ENCODE measurements around the gene SEMA6B.
A peak's percentile ranks its signal among the peaks of the same experiment; 100 is the strongest.
"Not testable (repeated sequence)": the region's sequence is repeated elsewhere in the genome, so short reads cannot be mapped to it uniquely, and the experiment has no call there.

Gene SEMA6B

DNA sequence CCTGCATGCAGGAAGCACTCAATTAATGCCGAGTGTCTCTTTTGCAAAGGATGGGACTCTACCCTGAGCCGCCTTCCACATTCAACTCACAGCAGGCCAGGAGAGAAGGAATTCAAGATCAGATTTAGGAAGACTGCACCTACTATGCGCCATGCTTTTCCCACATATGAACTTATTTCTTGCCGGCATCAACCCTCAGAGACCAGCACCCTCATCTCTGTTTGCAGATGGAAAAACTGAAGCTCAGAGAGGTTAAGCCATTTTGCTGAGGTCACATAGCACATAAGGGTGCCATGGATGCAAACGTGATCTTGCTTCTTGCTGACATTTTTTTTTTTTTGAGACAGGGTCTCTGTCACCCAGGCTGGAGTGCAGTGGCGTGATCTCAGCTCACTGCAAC is 14.2 kb upstream of the SEMA6B start:
- no peak for DNase-seq (ENCODE audit: low read depth in 2 of 2)

DNA sequence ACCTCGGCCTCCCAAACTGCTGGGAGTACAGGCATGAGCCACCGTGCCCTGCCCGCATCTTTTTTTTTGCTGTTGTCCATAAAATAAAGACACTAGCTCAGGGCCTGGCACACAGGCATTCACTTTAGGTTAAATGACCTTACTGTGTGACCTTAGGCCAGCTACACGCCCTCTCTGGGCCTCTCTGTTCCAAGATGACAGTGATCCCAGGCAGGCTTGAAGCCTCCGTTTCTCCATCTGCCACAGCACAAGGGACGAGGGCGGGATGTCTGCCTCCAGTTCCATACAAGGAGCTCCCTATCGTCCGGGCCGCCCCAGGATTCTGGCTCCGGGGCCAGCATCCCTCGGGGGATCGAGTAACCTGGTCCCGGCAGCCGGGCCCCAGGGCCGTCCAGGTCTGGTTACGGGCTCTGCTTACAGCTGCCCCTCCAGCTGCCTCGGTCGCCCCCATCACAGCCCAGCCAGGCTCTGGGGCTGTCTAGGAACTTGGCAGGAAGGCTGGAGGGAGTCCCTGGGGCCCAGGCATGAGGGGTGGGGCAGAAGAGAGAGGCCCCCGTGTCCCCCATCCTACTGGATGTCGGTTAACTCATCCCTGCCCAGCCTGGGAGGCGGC is 11.9 kb upstream of the SEMA6B start:
- no peak for DNase-seq (ENCODE audit: low read depth in 2 of 2)

DNA sequence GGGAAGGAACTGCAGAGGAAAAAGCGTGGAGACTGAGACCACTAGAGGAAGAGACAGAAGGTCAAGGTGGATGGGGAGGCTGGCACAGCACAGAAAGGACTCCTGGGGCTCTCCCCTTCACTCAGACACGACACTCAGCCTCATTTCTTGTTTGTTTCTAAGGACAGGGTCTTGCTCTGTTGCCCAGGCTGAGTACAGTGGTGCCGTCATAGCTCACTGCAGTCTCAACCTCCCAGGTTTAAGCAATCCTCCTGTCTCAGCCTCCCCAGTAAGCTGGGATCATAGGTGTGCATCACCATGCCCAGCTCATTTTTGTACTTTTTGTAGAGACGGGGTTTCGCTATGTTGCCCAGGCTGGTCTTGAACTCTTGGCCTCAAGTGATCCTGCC is 11.4 kb upstream of the SEMA6B start:
- DNase-seq (ENCODE audit: low read depth in 2 of 2) = no peak

DNA sequence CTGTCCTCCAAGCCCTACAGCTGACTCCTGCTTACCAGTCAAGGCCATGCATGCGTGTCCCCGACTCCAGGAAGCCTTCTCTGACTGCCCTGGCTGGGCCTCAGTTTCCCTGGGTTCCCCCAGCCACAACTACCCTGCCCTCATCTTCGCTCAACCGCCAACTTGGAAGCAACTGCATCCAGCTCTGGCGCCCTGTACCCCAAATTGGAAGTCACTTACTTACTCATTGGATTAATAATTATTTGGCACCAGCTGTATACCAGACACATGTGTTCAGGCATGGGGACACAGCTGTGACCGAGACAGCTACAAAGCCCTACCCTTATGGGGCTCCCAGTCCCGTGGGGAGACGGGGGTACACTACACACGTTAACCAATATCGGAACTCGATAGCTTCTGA is 10.9 kb upstream of the SEMA6B start:
- no peak for DNase-seq (ENCODE audit: low read depth in 2 of 2)

DNA sequence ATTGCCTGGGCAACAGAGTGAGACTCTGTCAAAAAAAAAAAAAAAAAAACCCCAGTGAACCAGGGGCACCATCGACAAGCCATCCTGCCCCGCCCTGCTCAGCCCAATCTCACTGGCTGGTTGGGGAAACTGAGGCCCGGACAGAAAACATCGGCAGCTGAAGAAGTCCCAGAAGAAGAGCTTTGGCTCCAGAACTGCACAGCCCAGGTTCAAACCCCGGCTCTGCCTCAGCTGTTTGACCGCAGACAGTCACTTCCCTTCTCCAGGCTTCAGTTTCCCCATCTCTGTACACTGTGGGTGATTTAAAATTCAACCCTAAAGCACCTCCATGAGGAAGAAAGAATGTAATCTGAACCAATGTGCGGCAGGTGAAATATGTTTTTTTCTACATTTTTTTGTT is 9.4 kb upstream of the SEMA6B start:
- DNase-seq (ENCODE audit: low read depth in 2 of 2) = no peak

DNA sequence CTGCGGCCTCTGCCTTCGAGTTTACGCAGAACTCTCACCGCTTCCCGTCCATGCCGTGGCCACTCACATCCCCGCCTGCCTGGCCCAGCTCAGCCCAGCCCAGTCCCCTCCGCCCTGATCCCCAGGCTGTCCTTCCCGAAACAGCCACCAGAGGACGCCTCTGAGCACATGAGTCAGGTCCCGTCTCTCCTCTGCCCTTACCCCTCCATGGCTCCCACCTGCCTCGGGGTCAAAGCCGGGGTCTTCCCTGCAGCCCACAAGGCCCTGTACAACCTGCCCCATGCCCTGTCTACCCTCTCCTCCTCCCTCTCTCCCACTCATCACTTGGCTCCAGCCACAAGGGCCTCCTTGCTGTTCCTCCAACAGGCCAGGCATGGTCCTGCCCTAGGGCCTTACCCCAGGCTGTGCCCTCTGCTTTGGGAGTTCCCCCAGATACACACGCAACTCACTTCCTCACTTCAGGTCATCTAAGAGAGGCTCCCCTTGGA is 8.1 kb upstream of the SEMA6B start:
- peak; percentile 28 to 45 for DNase-seq (ENCODE audit: low read depth in 2 of 2)

DNA sequence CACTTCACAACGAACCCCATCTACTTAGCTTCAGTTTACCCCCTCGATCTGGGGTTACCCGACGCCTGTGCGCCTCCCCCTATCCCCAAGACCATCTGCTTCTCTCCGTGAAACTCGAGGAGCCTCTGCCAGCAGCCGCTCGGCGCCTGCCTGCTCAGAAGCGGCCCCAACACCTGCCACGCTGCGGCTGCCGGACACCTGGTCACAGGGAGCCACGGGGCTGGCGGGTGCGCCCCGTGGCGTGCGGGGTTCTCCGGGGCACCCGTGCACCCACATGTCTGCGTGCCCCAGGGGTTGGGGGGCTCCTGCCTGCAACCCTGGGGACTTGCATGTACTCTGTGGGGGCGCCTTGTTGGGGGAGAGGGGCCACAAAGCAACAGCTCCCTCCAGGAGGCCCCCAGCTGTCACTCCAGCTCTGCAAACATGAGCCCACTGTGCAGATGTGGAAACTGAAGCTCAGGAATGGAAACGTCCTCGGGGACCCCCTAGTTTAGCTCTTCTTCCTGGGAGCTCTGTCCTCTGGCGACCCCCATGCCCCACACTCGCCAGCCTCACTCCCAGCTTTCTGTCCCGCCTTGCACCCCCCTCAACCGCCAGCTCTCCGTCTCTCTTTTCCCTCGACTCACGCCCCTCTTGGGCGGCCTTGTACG is 7.0 kb upstream of the SEMA6B start:
- no peak for DNase-seq (ENCODE audit: low read depth in 2 of 2)

DNA sequence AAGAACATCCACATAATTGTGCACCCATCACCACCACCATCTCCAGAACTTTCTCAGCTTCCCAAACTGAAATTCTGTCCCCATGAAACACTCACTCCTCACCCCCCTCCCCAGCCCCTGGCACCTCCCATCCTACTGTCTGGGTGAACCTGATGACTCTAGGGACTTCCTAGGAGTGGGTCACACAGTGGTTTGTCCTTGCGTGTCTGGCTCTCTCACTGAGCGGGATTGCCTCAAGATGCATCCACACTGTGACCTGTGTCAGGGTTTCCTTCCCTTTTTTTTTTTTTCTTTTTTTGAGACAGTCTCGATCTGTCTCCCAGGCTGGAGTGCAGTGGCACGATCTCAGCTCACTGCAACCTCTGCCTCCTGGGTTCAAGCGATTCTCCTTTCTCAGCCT is 4.1 kb upstream of the SEMA6B start:
- DNase-seq (ENCODE audit: low read depth in 2 of 2) = not testable (repeated sequence)

DNA sequence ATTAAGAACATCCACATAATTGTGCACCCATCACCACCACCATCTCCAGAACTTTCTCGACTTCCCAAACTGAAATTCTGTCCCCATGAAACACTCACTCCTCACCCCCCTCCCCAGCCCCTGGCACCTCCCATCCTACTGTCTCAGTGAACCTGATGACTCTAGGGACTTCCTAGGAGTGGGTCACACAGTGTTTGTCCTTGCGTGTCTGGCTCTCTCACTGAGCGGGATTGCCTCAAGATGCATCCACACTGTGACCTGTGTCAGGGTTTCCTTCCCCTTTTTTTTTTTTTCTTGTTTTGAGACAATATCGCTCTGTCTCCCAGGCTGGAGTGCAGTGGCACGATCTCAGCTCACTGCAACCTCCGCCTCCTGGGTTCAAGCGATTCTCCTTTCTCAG is 2.6 kb upstream of the SEMA6B start:
- not testable (repeated sequence) for DNase-seq (ENCODE audit: low read depth in 2 of 2)

DNA sequence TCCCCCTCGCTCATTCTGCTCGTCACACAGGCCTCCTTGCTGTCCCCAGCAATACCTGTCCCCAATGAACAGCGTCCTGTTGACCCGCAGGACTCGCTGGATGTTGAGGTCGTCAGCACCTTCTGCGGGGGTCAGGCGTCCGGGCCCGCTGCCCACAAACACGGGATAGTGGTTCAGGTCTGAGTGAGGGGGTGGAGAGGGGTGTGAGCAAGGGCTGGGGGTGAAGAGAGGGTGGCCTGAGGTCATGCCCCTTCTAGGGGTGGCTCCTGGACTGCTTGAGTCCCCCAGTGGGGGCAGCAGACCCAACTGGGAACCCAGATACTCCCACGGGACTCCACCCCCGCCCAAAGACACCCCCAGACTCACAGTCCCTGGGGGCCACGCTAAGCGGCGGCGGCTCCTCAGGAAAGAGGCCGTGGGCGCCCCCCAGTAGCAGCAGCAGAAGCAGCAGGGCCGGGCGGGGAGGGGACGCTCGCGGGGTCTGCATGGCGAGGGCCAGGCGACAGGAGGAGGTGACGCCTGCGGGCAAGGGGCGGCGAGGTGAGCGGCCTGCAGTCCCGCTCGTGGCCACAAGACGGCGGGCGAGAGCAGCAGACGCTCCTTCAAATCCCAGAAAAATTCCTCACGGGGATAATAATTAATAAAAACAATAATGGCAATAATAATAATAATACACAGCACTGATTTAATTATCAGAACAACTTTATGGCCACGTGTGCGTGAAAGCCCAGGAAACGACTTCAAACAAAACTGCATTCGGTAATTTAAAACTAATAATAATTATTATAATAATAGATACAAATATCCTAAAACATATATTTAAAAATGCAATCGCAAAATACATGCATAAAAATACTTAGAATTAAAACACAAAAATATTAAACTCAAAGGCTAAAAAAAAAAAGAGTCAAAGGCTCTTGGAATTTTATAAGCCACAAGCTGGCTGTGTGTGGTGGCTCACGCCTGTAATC is 1.2 kb downstream of the SEMA6B start:
- no peak for DNase-seq (ENCODE audit: low read depth in 2 of 2)

DNA sequence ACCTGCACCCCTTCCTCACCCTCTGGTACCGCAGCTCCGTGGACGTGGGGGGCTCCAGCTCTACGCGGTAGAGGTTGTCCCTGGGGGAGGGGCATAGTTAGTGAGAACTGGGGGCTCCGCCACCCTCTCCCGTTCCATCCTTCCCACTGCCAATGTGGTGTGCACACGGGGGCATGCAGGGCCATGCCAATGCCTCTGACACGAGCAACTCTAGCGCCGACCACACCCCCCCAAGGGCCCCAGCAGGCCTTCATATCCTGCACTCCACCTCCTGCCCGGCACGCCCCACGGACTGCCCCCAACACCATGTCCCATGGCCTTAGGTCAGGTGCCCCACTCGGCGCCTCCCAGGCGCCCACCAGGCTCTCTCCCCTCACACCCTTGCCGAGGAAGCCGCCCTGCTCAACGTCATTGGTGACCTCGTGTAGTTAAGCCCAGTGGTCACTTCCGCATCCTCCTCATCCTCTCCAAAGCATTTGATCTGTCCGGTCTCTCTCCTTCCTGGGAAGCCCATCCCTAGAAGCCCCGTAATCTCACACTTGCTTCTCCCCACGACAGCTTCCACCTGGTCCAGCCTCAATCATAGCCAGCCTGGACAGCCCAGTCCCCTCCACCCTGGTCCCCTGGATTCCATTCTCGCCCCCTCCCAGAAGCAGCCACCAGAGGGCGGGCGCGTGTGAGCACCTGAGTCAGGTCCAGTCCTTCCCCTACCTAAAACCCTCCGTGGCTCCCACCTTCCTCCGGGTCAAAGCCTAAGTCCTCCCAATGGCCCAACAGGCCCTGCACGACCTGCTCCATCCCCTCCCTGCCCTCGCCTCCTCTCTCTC is 2.1 kb downstream of the SEMA6B start:
- DNase-seq (ENCODE audit: low read depth in 2 of 2) = no peak

DNA sequence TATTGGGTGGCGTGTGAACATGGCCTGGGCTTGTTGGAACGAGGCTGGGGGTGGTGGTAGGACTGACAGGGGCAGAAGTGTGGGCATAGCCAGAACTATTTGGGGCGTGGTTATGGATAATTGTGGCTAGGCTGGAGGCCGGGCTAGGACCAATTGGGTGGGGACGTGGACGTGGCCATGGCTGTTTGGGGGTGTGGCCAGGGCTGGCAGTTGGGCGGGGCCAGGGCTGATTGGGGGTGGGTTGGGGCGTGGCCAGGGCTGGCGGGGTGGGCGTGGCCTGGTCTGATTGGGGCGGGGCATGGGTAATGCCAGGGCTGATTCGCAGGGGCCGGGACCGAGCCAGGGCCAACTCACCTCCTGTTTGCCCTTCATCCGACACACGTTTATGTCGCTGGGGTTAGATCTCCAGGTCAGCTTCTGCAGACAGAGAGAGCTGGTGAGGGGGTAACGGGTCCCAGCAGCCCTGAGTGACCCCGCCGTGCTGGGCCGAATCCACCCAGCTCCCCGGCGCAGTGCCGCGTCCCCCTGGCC is 2.8 kb downstream of the SEMA6B start:
- DNase-seq (ENCODE audit: low read depth in 2 of 2) = no peak

DNA sequence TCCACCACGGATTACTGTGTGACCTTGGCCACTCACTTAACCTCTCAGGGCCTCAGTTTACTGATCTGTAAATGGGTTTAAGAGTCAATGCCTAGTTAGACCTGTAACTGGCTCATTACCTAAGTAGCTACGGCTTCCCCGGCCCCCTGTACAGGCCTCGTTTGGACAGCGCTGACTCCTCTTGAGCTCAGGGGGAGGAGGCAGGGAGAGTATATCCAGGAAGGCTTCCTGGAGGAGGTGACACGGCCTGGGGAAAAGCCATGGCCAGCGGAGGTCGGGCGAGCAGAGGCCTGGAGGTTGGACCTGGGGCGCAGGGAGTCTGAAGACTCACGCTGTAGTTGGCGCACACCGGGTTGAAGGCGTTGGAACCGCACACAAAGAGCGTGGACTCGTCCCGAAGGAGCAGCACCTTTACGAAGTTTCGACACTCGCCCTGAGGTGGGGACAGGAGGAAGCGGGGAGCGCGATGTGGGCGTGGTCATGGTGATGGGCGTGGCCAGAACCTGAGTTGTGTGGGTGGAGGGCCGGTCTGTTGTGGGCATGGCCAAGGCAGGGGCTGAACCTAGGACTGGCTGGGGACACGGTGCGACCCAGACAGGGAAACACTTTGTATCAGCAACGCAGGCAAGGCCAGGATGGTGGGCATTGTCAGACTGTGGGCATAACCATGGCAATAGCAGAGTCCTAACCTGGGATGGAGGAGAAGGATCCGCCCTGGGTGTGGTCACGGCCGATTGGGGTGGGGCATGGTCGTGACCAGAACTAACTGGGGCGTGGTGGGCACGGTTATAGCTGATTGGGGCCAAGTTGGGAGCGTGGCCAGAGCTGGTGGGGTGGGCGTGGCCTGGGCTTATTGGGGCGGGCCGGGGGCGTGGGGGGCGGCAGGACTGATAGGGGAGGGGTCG is 3.6 kb downstream of the SEMA6B start:
- no peak for DNase-seq (ENCODE audit: low read depth in 2 of 2)

DNA sequence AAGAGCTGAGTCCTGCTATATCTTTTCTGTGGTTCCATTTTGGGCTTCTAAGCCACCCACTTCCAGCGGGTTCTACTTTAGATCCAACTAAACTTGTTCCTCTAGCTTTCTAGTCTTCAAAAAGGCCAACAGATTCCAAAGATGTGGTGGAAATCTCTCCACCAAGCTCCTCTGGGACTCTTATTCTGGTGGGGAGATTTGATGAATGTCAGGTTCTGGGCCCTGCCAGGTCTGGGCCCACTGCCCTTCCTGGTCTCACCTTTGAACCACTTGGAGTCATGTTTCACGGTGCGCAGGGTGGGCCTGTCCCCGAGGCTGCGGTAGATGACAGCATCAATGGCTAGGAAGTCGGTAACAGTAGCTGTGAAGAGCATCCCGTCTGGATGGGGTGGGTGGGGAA is 4.8 kb downstream of the SEMA6B start:
- DNase-seq (ENCODE audit: low read depth in 2 of 2) = no peak

DNA sequence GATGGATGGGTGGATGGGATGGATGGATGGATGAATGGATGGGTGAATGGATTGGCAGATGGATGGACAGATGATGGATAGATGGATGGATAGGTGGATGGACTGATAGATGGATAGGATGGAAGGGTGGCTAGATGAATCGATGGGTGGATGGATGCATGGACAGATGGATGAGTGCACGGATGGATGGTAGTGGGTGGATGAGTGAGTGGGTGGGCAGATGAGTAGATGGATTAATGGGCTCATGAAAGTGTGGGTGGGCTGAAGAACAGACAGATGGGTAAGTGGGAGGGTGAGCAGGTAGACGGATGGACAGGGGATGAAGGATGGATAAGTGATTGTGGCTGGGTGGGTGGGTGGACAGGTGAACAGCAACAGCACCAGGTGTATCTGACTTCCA is 5.7 kb downstream of the SEMA6B start:
- DNase-seq (ENCODE audit: low read depth in 2 of 2) = no peak

DNA sequence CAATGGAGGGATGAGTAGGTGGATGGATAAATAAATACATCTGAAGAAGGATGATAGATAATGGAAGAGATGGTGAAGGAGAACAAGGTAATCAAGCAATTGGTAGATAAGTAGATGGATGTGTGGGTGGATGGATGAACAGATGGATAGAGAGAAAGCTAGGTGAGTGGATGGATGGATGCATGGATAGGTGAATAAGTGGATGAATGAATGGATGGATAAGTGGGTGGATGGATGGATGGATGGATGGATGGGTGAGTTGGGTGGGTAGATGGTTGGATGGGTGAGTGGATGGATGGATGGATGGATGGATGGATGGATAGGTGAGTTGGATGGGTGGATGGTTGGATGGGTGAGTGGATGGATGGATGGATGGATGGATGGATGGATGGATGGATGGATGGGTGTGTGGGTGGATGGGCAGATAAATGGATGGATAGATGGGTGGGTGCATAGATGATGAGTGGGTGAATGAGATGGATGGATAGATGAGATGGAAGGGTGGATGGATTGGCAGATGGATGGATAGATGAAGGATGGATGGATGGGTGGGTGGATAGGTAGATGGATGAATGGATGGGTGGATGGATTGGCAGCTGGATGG is 6.3 kb downstream of the SEMA6B start:
- DNase-seq (ENCODE audit: low read depth in 2 of 2) = no peak

DNA sequence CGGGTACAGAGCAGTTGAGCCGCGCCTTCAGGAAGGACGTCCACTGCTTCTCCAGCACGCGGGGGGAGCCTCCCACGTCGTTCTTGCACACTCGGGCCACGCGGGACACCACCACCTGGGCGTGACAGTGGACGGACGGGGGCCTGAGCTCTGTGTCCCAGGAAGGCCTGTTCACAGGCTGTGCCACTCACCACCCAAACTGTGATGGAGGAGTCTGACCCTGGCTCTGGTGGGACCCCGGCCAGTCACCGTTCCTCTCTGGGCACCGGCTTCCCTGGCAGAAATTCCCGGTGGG is 7.0 kb downstream of the SEMA6B start:
- no peak for DNase-seq (ENCODE audit: low read depth in 2 of 2)

DNA sequence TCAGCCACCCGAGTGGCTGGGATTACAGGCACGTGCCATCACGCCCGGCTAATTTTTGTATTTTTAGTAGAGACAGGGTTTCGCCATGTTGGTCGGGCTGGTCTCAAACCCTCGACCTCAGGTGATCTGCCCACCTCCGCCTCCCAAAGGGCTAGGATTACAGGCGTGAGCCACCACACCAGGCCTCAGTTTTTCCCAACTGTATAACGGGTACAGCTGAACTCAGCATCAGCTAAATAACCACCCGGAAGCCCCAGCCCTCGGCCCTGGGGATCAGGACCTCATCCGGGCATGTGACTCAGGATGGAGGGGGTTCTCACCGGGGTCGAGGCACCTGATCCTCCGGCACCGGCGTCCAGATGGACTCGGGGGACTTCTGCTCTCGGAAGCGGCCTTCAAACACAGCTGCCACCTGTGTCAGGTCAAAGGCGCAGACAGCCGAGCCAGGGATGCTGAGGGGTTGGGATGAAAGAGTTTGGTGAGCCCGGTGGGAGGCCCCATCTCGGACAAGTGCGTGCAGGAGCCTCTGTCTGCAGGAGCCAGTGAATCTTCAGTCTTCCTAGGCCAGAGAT is 8.9 kb downstream of the SEMA6B start:
- no peak for DNase-seq (ENCODE audit: low read depth in 2 of 2)

DNA sequence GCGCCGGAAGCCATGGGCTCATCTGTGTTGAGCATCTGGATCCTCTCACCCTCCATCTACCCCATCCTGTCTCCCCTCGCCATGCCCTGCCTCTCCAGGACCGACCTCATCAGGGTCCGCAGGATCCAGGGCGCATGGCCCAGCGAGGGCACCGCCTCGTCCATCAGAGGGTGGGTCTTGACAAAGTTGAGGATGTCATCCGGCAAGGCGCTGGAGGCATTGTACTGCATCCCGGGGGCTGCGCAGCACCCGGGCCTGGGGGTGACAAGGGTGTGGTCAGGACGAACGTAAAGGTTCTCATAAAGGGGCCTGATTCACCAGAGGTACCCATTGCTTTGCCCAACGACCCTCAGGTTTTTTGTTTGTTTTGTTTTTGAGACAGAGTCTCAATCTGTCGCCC is 9.5 kb downstream of the SEMA6B start:
- DNase-seq (ENCODE audit: low read depth in 2 of 2) = no peak

DNA sequence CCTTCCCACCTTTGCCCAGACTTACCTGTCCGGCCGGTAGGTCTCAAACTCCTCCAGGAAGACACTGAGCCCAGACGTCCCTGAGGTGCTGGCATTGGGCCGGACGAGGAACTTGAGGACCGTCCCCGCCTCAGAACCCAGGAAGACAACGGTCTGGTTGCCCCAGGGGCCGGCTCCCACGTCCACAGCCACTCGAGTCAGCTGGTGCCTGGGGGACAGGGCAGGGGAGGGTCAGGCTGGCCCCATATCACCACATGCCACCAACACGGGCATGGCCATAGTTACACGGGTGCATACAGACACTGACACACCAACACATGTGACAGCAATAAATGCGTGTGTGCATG is 11.3 kb downstream of the SEMA6B start:
- DNase-seq (ENCODE audit: low read depth in 2 of 2) = no peak
